MM.1S (cell line): ENCODE data around the gene RPS21.

ENCODE experiments used
- EZH2 ChIP-seq: fragments of 300-600 bp; sonication (generic); optimal IDR thresholded peaks from 2 replicates; pipeline ENCODE3; 2017; ENCODE audit warnings: low read depth, mild to moderate bottlenecking, antibody characterized with exemption, low read length, mixed read lengths
- TF ChIP-seq, protein P1 (sequence below): fragments of 300-600 bp; sonication (generic); IDR thresholded peaks from 2 replicates; pipeline ENCODE4 v1.5.1; 2016; ENCODE audit warnings: antibody characterized with exemption, low read length, mixed read lengths

DNA sequence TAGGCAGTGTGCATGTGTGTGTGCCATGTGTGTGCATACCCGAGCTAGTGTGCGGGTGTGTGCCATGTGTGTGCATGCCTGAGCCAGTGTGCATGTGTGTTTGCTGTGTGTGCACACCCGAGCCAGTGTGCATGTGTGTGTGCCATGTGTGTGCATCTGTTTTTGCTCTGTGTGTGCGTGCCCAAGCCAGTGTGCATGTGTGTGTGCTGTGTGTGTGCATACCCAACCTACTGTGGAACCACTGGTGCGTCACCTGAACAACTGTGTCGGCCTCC lies 34.8 kb downstream of the RPS21 start:
- TF ChIP-seq, protein P1, sequence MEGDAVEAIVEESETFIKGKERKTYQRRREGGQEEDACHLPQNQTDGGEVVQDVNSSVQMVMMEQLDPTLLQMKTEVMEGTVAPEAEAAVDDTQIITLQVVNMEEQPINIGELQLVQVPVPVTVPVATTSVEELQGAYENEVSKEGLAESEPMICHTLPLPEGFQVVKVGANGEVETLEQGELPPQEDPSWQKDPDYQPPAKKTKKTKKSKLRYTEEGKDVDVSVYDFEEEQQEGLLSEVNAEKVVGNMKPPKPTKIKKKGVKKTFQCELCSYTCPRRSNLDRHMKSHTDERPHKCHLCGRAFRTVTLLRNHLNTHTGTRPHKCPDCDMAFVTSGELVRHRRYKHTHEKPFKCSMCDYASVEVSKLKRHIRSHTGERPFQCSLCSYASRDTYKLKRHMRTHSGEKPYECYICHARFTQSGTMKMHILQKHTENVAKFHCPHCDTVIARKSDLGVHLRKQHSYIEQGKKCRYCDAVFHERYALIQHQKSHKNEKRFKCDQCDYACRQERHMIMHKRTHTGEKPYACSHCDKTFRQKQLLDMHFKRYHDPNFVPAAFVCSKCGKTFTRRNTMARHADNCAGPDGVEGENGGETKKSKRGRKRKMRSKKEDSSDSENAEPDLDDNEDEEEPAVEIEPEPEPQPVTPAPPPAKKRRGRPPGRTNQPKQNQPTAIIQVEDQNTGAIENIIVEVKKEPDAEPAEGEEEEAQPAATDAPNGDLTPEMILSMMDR, result no peak
- no peak for TF ChIP-seq EZH2
